Muscle of leg (tissue), 11 donors: ENCODE results near the gene ALOX5AP. TPM values are rescaled to one million over a fixed set of nuclear protein-coding genes. Genes with fewer than 3 reads are reported as not detected.

ENCODE experiments used
- DNase-seq: peaks from one replicate; pipeline ENCODE4 v3.0.0; 2013
- H3K27ac ChIP-seq: one replicate; pipeline ENCODE4 v1.5.1; 2013; ENCODE audit warnings: mild to moderate bottlenecking, low read length, control low read depth
- H3K27me3 ChIP-seq: one replicate; pipeline ENCODE4 v1.6.1; 2013; ENCODE audit warnings: low read length; ENCODE audit not compliant: control insufficient read depth, insufficient read depth
- H3K36me3 ChIP-seq: one replicate; pipeline ENCODE4 v1.6.1; 2013; ENCODE audit warnings: low read length; ENCODE audit not compliant: control insufficient read depth, insufficient read depth
- H3K4me1 ChIP-seq: one replicate; pipeline ENCODE4 v1.6.1; 2013; ENCODE audit warnings: low read length; ENCODE audit not compliant: control insufficient read depth, insufficient read depth
- H3K4me3 ChIP-seq: one replicate; pipeline ENCODE4 v1.5.1; 2013; ENCODE audit warnings: low read length, control low read depth
- H3K9me3 ChIP-seq: replicated peaks from 2 replicates; pipeline ENCODE4 v1.6.1; 2013; ENCODE audit warnings: low read depth, low read length; ENCODE audit not compliant: control insufficient read depth
- WGBS: methylation state at CpG from one replicate; pipeline ENCODE4 v1.1.5; 2013; ENCODE audit warnings: missing lambda C conversion rate; ENCODE audit not compliant: insufficient coverage; 5-methylcytosine and 5-hydroxymethylcytosine counted together
- polyA plus RNA-seq, 8 donors: library from polyadenylated mRNA; unstranded; fragments of 120-200 nt; gene quantifications; one replicate each; pipeline versions ENCODE4 v1.2.1 to v1.2.3, GENCODE V29; 2013; ENCODE audit warnings: inconsistent platforms in 1 of 8, low replicate concordance in 1 of 8; ENCODE audit not compliant: insufficient read length in 8 of 8, insufficient read depth in 1 of 8
- total RNA-seq: library from RNA; stranded (reverse); fragments of 120-200 nt; gene quantifications from one replicate; pipeline ENCODE4 v1.2.4, GENCODE V29; 2013

The ALOX5AP gene
- total and polyA plus RNA-seq, 9 donors: 3.6 to 7.2 (median 5.6) TPM

GRCh38 chr13:30804474-30804873 lies 69.1 kb downstream of the ALOX5AP start:
- 81% methylated on average over 5 of the region's 5 CpGs for WGBS
- DNase-seq: no peak
- no peak overlapping the region for H3K27ac ChIP-seq
- H3K36me3 ChIP-seq: no peaks in the 10 kb centered on the region
- H3K27me3 ChIP-seq: no peaks in the 10 kb centered on the region
- H3K4me1 ChIP-seq: peaks cover 44% of the 10 kb centered on the region
- no peaks in the 10 kb centered on the region for H3K9me3 ChIP-seq
- no peak overlapping the region for H3K4me3 ChIP-seq

- no peak for DNase-seq
- peak overlapping the region; percentile 47 for H3K27ac ChIP-seq
- peaks cover 38% of the 10 kb centered on the region for H3K4me1 ChIP-seq
- H3K4me3 ChIP-seq: no peak overlapping the region
- no peaks in the 10 kb centered on the region for H3K27me3 ChIP-seq
- 100% methylated on average over 1 of the region's 4 CpGs for WGBS
- H3K9me3 ChIP-seq: no peaks in the 10 kb centered on the region
- H3K36me3 ChIP-seq: no peaks in the 10 kb centered on the region
Observed at GRCh38 chr13:30805132-30805537, 69.8 kb downstream of the ALOX5AP start.

GRCh38 chr13:30805603-30806011 lies 70.3 kb downstream of the ALOX5AP start:
- Histone ChIP-seq H3K27ac (peak overlapping the region; percentile 47), H3K27me3 (no peaks in the 10 kb centered on the region), H3K9me3 (no peaks in the 10 kb centered on the region), H3K36me3 (no peaks in the 10 kb centered on the region), H3K4me3 (no peak overlapping the region), H3K4me1 (peaks cover 38% of the 10 kb centered on the region)
- WGBS: 60% methylated on average over 7 of the region's 7 CpGs
- no peak for DNase-seq

GRCh38 chr13:30806784-30807183 lies 71.4 kb downstream of the ALOX5AP start:
- WGBS: no CpG with 5 or more reads among the region's 3 CpGs
- no peaks in the 10 kb centered on the region for H3K36me3 ChIP-seq
- no peak overlapping the region for H3K27ac ChIP-seq

GRCh38 chr13:30807392-30807791 lies 72.0 kb downstream of the ALOX5AP start:
- DNase-seq: no peak
- peaks cover 38% of the 10 kb centered on the region for H3K4me1 ChIP-seq
- no peak overlapping the region for H3K4me3 ChIP-seq
- no peak overlapping the region for H3K27ac ChIP-seq
- no peaks in the 10 kb centered on the region for H3K36me3 ChIP-seq
- H3K27me3 ChIP-seq: no peaks in the 10 kb centered on the region
- 97% methylated on average over 4 of the region's 4 CpGs for WGBS
- H3K9me3 ChIP-seq: no peaks in the 10 kb centered on the region

More at GRCh38 chr13:30806784-30807183, 71.4 kb downstream of the ALOX5AP start:
- no peaks in the 10 kb centered on the region for H3K27me3 ChIP-seq
- H3K4me1 ChIP-seq: peaks cover 38% of the 10 kb centered on the region
- H3K4me3 ChIP-seq: no peak overlapping the region
- no peaks in the 10 kb centered on the region for H3K9me3 ChIP-seq
- peak; percentile 74 for DNase-seq

- Histone ChIP-seq H3K4me1 (peaks cover 27% of the 10 kb centered on the region), H3K9me3 (no peaks in the 10 kb centered on the region), H3K36me3 (no peaks in the 10 kb centered on the region), H3K4me3 (no peak overlapping the region), H3K27me3 (no peaks in the 10 kb centered on the region), H3K27ac (no peak overlapping the region)
- 60% methylated on average over 2 of the region's 2 CpGs for WGBS
- DNase-seq: no peak
Observed at GRCh38 chr13:30808600-30808999, 73.3 kb downstream of the ALOX5AP start.

DNA sequence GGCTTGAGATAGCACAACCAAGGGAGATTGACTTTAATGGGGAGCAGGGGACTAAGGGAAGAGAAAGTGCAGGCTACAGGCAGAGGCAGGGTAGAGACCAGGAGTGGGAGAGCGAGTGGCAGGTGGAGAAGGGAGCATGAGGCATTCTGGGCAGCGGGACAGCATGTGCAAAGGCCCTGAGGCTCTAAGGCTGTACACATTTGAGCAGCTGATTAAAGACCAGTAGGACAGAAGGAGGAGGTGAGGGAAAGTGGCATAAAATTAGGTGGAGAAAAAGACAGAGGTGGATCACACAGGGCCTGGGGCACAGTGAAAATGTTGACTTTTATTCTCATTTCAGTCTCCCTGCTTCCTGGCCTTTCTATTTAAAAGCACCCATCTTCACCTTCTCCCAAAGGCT lies 74.4 kb downstream of the ALOX5AP start:
- no peak overlapping the region for H3K27ac ChIP-seq
- H3K9me3 ChIP-seq: no peaks in the 10 kb centered on the region
- no peak for DNase-seq
- no peaks in the 10 kb centered on the region for H3K27me3 ChIP-seq
- no peak overlapping the region for H3K4me3 ChIP-seq
- H3K4me1 ChIP-seq: peaks cover 15% of the 10 kb centered on the region
- 100% methylated on average over 2 of the region's 2 CpGs for WGBS
- no peaks in the 10 kb centered on the region for H3K36me3 ChIP-seq

- DNase-seq: no peak
- WGBS: 68% methylated on average over 2 of the region's 7 CpGs
- no peaks in the 10 kb centered on the region for H3K9me3 ChIP-seq
Observed at GRCh38 chr13:30810261-30810701, 74.9 kb downstream of the ALOX5AP start.

GRCh38 chr13:30810801-30811200 lies 75.5 kb downstream of the ALOX5AP start:
- WGBS: 73% methylated on average over 9 of the region's 11 CpGs
- no peaks in the 10 kb centered on the region for H3K36me3 ChIP-seq

More at GRCh38 chr13:30810261-30810701, 74.9 kb downstream of the ALOX5AP start:
- no peaks in the 10 kb centered on the region for H3K27me3 ChIP-seq
- peaks cover 10% of the 10 kb centered on the region for H3K4me1 ChIP-seq
- H3K4me3 ChIP-seq: no peak overlapping the region
- H3K27ac ChIP-seq: no peak overlapping the region
- no peaks in the 10 kb centered on the region for H3K36me3 ChIP-seq

More at GRCh38 chr13:30810801-30811200, 75.5 kb downstream of the ALOX5AP start:
- peaks cover 5% of the 10 kb centered on the region for H3K4me1 ChIP-seq
- no peaks in the 10 kb centered on the region for H3K27me3 ChIP-seq
- no peak for DNase-seq
- H3K9me3 ChIP-seq: no peaks in the 10 kb centered on the region
- no peak overlapping the region for H3K4me3 ChIP-seq
- H3K27ac ChIP-seq: no peak overlapping the region
